Left lobe of liver (tissue), 2 donors: ENCODE measurements around the gene ACTMAP. TPM values are rescaled to one million over a fixed set of nuclear protein-coding genes. Genes with fewer than 3 reads are reported as not detected.
"Not testable (repeated sequence)": the region's sequence is repeated elsewhere in the genome, so short reads cannot be mapped to it uniquely, and the experiment has no call there.

Experiments used
- ATAC-seq: fragments of 200-7000 bp; cut with Tn5 transposase; one replicate; pipeline ENCODE4 v1.9.1; 2020; ENCODE audit warnings: mild to moderate bottlenecking, moderate library complexity
- DNase-seq: peaks from one replicate; pipeline ENCODE4 v3.0.0-alpha.2; 2020; ENCODE audit warnings: low spot score
- total RNA-seq: library from RNA; stranded (reverse); gene quantifications from one replicate; pipeline ENCODE4 v1.2.1, GENCODE V29; 2021
- donor health status: DM: no; HTN: no; CAD: no; lungs with moderate emphysema.
- donor health status: DM: no; HTN: yes; CAD: no.

Gene ACTMAP
- total RNA-seq = 8.9 TPM

- peak; percentile 100 for DNase-seq
Observed at GRCh38 chr19:40750058-40750873, at the start of gene ACTMAP. ACTMAP (minus strand) TSS chr19:40750477; CDS start chr19:40749803, 674 bp downstream.

DNA sequence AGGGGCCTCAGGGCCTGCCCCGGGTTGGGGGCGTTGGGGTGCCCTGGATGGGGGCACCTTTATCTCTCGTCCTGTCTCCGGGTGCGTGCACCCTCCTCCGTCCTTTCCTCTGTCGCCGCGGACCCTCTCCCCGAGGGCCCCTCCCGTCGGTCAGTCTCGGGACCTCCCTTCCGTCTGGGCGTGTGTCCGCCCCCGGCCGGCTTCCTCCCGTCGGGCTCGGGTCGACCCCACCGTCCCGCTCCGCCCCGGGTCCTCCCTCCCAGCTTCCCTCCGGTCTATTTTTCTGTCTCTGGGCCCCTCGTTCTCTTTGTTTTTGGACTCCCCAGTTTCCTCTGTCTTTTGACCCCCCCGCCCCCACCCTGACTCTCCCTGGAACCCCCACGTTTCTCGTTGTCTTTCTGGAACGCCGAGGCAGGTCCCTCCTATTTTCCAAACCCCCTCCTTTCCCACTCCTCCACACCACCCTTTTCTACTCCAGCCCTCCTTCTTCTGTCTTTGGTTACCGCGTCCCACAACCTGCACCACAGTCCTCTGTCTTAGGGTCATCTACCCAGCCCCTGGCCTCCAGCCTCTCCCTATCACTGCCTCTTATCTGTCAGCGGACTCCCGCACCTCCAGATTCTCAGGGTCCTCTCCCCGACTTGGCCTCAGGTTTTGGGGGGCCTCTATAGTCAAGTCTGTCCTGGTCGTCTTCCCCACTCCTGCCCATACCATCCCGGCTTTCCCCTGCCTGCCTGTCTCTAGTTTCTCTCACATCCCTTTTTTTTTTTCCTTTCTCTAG lies 49.5 kb upstream of the ACTMAP start:
- ATAC-seq (no peak), DNase-seq (no peak)

More at GRCh38 chr19:40750058-40750873, at the start of gene ACTMAP:
- ATAC-seq = peak; percentile 85

DNA sequence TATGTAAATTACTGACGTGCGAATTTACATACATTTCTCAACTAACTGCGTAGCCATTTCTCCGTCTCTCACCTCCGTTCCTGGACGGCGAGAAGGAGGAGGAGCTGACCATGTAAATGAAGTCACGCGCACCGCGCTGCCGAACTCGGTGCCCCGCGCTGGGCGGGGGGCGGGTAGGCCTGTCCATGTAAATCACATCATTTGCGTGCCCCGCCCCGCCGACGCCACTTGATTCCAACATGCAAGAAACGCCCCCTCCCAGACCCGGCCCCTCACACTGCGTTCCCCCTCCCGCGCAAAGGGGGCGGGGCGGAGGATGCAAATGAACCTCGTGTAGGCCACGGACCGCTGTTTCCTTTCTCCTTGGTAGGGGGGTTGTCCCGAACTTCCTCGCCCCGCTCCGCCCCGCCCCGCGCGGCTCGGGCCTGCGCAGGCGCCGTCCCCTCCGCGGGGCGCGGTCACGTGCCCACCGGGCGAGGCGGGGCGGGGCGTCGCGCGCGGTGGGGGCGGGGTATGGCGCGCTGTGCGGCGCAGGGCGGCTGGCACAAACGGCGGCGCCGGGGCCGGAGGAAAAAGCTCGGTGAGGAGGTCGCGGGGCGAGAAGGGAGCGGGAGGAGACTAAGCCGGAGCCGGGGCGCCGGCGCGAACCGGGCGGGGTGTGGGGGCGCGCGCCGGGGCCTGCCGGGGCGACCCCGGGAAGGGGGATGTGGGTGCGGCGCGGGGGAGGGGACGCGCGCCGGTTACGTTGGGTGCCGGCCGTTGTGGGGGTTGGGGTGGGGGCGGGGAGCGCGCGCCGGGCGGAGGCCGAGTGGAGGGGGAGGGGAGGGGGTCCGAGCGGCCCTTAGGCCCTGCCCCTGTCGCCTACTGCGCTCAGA lies 48.6 kb upstream of the ACTMAP start, which contains the start of gene EGLN2:
Gene EGLN2, plus strand, starts transcription at position 509 of the 875 bp plus-strand sequence. CDS start 1,382 bp downstream, outside the sequence.
- DNase-seq (peak; percentile 100), ATAC-seq (peak; percentile 83)

DNA sequence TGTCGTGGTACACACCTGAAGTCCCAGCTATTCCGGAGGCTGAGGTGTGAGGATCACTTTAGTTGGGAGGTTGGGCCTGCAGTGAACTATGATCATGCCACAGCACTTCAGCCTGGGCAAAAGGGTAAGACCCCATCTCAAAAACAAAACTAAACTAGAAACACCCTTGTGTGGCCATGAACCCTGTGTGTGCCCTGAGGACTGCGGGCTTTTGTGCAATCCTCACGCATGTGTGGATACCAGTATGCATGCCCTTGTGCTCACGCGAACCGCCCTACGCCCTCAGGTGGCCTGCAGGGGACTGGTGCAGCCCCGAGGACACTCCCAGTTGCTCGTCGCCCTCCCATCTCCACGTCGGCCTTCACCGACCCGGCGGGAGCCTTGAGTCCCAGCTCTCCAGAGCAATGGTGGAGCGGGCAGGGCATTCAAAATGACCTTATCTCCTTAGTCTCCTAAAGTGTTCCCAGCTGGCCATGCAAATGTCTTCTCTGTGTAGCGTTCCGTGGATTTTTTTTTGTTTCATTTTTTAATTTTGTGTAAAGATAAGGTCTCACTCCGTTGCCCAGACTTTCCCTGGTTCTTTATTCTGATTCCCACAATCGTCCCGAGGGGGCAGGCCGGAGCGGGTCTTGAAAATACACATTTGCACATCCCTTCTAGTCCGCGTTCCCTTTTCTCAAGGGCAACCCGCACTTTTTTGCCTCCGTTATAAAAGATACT lies 47.8 kb upstream of the ACTMAP start:
- DNase-seq = peak; percentile 91
- peak; percentile 71 for ATAC-seq

- ATAC-seq (no peak), DNase-seq (no peak)
Observed at GRCh38 chr19:40797166-40797962, 47.1 kb upstream of the ACTMAP start.

DNA sequence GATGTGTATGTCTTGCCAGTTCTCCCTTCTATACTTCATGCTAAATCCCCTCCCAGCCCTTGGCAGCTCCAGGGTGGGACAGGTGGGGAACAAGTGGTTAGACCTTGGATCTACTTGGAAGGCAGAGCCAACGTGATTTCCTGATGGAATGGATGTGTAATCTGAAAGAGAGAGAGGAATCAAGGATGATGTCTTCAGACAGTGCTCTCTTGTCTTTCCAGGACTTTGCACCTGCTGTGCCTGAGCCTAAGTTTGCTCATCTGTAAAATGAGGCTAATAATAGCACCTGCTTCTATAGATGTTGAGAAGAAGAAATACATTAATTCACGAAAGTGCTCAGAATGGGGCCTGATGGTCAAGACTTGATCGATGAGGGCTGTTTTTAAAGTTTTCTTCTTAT lies 41.7 kb upstream of the ACTMAP start:
- no peak for DNase-seq
- ATAC-seq = no peak

DNA sequence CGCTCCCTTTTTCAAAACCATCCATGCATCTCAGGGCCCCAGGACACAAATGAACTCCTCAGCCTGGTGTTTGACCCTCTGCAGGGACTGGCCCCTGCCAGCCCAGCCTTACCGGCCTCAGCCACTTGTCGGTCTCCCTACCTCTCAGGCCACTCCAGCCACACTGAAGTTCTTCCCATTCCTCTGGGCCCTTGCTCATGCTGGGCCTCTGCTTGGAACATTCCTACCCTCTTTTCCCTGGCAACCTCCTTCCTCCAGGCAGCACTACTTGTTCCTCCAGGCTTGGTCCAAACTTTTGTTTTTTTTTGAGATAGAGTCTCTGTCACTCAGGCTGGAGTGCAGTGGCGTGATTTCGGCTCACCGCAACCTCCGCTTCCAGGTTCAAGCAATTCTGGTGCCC lies 41.1 kb upstream of the ACTMAP start:
- no peak for DNase-seq
- ATAC-seq = no peak

DNA sequence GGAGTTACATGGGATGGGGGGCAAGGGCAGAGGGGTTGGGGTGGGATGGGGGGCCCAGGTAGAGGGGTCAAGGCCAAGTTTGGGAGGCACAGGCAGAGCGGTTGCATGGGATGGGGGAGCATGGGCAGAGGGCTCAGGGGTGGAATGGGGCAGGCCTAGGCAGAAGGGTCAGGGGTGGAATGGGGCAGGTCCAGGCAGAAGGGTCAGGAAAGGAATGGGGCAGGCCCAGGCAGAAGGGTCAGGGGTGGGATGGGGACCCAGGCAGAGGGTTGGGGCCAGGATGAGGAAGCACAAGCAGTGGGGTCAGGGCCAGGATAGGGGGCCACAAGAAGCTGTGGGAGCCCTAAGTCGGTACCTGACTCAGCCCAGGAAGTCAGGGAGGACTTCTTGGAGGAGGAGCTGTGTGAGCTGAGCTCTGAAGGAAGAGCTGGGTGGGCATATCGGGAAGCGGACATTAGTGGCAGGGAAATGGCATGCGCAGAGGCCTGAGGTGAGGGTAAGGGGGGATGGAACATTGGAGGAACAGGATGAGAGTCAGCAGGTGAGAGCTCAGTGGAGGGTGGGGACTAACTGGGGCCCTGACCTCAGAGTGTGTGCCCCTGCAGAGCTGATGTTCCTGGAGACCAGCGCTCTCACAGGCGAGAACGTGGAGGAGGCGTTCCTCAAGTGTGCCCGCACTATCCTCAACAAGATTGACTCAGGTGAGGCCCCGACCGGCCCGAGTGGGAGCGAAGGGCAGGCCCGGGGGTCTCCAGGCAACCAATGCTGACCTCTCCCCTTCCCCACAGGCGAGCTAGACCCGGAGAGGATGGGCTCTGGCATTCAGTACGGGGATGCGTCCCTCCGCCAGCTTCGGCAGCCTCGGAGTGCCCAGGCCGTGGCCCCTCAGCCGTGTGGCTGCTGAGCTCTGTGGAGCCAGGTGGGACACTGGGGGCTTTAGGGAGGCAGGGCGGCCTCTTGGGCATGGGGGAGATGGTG lies 36.1 kb upstream of the ACTMAP start:
- ATAC-seq (no peak), DNase-seq (no peak)

DNA sequence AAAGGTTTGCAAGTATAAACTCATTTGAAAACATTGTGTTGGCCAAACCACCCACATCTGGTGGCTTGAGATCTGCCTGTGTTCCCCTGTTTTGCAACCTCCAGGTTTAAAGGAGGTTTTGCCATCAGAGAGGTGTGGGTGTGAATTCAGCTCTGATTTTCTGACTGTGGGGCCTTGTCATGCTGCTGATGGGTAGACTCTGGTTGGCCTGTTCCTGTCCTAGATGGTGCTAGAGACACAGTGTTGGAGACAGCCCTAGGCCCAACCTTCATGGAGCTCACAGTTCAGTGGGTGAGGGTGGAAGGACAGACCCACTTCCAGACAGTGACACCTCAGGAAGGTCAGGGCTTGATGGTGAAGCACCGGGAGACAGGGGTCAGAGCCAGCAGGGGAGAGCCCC lies 35.2 kb upstream of the ACTMAP start:
- DNase-seq = no peak
- peak; percentile 27 for ATAC-seq

DNA sequence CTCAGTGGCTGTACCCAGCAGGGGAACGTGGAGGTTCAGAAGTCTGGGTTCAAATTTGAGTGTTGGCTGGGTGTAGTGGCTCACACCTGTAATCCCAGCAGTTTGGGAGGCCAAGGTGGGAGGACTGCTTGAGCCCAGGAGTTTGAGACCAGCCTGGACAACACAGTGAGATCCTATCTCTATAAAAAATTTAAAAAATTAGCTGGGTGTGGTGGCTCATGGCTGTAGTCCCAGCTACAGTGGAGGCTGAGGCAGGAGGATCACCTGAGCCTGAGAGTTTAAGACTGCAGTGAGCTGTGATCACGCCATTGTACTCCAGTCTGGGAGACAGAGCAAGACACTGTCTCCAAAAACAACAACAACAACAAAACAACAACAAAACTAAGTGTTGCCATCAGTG lies 33.9 kb upstream of the ACTMAP start:
- not testable (repeated sequence) for DNase-seq, ATAC-seq

- no peak for DNase-seq
- no peak for ATAC-seq
Observed at GRCh38 chr19:40783711-40784110, 33.4 kb upstream of the ACTMAP start.

DNA sequence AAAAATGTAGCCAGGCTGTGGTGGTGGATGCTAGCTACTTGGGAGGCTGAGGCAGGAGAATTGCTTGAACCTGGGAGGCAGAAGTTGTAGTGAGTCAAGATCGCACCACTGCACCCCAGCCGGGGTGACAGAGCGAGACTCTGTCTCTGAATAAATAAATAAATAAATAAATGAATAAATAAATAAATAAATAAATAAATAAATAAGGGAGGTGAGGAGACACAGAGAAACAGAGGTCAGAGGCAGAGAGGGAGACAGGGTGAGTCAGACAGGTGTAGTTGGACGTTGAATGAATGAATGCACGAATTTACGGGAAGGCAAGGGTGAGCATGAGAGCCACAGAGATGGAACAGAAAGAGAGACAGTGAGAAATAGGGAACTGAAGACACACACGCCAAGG lies 30.9 kb upstream of the ACTMAP start:
- DNase-seq = no peak
- ATAC-seq = no peak

GRCh38 chr19:40780582-40780981 lies 30.3 kb upstream of the ACTMAP start:
- no peak for ATAC-seq
- DNase-seq = no peak

GRCh38 chr19:40778706-40779284 lies 28.5 kb upstream of the ACTMAP start:
- DNase-seq (no peak), ATAC-seq (no peak)

- ATAC-seq = peak; percentile 90
- DNase-seq = peak; percentile 100
Observed at GRCh38 chr19:40777937-40778705, 27.8 kb upstream of the ACTMAP start, which contains the start of gene RAB4B. RAB4B (plus strand) TSS chr19:40778247; CDS start chr19:40778376, 129 bp downstream.

GRCh38 chr19:40777645-40777936 lies 27.3 kb upstream of the ACTMAP start:
- no peak for ATAC-seq
- no peak for DNase-seq
